Anterior cingulate cortex (tissue), 58 donors: ENCODE data around the gene VTI1A.

ENCODE experiments used
- DNase-seq, 58 donors: peaks; one replicate each; lab custom pipeline; 2025; lab: John Stamatoyannopoulos, UW

Gene VTI1A

DNA sequence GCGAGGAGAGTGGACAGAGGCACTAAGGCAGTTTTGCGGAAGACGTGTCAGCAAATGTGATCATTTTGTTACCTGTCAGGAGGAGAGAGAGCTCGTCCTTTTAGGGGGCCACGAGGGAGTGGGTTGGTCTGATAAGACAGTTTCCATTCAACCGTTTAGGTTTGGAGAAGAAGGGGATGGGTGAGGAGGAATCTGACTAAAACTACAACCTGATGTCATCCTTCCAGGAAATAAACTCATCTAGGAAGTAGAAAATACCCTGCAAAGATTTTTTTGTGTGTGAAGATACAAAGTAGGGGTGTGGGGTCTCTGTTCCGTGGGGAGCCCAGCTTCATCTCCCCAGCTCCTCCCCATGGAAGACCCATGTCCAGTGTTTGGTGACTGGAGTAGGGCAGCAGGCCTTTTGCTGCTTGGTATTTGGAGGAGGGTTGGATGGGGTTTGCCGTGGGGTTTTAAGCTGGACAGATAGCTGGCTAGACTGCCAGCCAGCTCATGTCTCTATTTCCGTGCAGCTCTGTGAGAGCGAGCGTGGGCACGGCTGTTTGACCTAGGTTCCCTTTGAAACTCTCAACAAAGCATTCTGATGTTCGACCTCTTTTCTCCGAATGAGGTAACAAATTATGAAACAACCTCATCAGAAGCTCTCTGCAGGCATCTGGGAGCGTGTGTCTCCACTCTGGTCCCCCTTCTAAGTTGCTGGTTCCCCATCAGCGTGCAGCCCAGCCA, 367.0 kb downstream of the VTI1A start:
- no peak for DNase-seq

DNA sequence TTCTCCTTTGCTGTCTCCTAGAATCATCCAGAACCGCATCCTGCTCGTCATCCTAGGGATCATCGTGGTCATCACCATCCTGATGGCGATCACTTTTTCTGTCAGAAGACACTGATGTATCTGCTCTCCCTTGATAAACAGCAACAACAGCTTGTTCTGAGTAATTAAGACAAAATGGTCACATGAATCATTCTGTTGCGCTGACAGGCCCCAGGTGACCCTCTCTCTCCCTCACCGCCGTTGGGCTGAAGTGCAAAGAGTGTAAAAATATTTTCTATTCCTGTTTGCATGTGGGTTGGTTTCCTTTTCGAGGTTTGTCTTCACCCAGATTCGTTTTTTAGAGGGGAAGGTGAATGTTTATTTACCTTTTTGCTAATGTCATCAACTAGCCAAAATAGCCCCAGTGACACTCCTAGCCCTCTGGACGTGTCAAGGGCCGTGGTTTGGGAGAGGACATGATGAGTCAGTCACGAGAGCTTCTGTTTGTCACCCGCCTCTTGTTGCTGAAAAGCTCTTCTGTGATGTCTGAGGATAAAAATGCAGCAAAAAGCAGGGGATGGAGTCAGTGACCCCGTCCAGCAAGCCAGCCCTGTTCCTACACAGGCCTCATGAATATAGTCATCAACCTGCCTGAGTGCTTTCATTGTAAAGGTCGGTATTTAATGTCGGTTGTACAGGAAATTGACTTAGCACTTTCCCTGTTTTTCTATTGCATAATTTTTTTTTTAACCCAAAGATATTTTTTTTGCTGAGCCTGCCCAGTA, 368.4 kb downstream of the VTI1A start:
- no peak for DNase-seq

DNA sequence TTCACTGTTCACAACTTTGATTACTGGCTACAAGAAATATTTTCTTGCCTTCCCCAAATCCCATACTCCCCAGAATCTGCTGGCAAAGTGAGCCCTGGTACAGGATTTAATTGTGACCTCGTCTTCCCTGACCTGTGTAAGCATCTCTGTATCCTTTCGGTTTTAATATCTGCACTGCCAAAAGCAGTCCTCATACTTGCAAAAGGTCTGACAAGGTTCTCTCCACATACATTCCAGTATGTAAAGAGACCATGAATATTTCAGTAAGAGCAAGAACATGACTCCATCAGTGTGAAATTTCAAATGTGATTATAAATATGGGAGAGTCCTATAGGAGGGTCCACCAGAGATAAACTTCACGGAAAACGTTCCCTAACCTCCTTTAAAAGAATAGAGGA, 369.0 kb downstream of the VTI1A start:
- no peak for DNase-seq

DNA sequence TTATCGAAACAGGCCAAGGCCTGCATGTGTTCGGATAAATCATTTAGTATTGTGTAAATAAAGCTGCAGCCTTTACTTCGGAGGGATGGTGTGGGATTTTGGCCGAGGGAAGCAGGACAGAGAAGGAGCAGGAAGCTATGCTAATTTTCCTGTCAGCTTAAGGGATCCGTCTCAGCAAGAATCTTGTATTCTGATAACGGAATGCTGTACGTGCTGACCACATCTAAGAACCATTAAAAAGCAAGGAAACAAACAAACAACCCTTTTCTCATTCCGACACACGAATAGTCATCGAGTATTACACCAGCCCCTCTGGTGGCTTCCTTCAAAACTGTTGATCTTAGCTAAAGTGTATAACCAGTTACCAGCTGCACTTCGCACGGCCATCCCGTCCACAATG, 369.9 kb downstream of the VTI1A start:
- DNase-seq, result no peak

DNA sequence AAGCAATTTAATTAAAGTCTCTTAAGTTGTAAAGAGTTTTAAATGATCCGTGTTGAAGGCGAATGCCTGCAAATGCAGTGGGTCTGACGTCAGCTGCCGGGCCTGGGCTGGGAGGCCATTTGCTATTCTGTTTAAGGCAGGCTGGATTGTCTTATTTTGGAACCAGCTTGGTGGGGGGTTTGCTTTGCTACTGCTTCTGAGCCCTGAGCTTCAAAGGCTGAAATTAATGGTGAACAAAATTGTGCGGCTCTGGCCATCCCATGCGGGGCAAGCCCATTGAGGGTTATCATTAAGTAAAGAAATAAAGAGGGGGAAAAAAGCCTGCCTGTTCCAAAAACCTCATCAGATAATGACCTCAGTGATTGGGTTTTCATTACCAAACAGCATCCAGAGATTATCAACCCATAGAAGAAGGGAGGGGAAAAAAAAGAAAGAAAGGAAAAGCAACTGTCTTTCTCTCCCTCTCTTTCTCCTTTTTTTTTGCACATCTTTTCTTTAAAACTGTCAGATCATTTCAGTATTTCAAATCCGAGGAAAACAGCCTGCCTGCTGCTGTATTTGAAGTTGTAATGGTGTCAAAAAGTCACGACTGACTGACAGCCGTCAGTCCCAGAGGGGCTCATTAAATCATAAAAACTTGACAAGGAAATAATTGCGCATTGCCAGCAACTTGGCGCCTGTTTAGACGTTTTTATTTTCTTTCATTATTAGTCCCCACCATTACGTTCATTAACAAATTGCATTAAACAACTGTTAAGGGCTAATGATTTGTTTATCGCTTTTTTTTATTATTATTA, 371.2 kb downstream of the VTI1A start:
- no peak for DNase-seq

DNA sequence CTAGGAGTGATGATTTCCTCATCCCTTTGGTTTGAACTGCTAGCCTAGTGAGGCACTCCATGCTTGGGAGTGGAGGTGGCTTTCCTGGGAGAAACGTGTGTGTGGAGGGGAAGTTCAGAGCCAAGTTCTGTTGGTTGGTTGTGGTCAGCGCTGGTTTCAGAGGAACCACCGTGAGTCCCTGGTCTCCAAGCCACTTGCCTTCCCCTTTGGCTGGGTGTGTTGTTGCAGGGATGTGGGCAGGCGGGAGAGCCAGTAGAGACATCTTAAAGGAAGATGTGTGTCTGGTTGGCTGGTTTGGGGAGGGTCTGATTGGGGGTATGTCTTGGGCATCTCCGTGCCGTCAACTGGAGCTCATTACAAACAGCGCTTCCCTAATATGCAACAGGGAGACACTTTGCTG, 372.2 kb downstream of the VTI1A start:
- DNase-seq, result no peak

DNA sequence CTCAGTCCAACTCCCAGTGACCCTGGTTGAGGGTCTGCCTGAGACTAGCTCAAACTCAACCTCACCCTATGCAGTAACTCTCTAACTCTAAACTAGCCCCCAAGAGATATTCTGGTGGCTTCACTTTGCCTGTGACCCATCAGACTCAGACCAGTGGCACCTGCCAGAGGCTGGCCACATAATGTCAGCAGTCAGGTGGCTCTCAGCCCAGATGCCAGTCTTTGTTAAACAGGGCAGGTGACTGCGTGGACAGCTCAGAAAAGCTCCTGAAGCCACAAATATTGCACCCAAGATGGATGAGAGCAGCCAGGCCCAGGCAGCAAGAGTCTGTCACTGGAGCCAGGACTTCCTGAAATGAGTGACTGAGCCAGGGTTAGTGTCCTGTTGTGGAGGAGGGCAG, 373.3 kb downstream of the VTI1A start:
- no peak for DNase-seq

DNA sequence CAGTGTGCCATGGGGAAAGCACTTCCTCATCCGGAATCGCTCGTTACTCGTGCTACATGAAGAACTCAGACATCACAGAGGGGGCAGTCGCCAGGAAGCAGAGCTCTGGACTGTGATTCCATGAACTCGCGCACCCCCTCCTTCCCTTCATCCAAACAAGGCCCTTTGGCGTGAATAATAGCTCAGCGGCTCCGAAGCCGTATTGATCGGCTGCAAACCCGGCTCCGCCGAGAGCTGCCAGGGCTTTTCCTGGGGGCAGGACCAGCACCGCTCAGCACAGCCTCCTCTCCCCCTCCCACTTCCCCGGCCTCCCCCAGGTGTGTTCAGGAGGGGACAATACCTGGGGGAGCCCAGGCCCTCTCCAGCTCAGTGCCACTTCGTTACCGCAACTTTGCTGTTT, 374.0 kb downstream of the VTI1A start:
- DNase-seq, result no peak

DNA sequence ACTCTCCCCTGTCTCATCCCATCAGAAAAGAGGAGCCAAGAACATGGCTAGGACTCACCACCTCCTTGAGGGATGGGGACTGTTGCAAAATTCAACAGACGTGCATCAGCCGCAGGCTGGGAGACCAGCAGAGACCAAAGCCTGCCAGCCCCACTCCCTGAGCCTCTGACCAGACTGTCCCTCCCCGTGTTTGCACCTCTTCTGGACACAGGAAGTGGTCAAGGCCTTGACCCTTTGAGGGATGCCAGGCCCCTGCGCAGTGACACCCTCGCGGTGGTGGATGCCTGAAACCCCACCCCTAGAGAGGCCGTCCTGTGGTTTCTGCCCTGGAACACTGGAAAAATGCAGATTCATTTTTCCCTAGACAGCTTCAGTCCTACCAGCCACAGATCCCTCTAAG, 374.6 kb downstream of the VTI1A start:
- no peak for DNase-seq

DNA sequence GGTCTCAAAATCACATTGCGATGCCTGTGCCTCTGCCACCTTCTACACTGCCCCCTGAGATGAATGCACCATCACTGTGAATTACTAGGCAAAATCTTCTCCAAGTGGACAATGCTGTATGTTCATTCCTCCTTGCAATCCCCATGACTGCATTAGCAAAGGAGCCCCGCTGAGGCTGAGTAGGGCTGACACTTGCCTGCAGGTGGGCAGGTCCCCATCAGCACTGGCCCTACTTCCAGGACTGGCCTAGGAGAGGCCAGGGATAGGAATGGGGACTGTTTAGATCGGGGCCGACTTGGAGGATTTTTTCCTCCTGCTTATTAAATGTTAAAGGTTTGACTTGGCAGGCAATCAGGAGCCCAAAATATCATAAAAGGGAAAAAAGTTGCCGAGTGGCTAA, 376.0 kb downstream of the VTI1A start:
- no peak for DNase-seq

DNA sequence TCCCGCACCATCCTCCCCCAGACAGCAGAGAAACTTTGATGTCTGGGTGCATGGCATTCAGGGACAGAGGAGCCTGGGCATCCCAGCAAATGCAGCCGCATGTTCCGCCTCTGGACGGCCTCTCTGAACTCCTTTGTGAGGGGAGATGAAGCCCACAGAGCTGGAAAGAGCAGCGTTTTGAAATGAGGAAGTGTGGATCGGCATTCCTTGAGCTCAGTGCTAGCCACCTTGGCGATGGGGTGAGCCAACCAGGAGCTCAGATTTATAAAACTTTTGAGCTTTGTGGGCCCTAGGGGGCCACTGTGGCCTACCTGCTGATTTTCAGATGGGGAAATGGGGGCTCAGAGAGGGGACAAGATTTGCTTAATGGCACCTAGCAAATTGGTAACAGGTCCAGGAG, 376.6 kb downstream of the VTI1A start:
- DNase-seq, result no peak

DNA sequence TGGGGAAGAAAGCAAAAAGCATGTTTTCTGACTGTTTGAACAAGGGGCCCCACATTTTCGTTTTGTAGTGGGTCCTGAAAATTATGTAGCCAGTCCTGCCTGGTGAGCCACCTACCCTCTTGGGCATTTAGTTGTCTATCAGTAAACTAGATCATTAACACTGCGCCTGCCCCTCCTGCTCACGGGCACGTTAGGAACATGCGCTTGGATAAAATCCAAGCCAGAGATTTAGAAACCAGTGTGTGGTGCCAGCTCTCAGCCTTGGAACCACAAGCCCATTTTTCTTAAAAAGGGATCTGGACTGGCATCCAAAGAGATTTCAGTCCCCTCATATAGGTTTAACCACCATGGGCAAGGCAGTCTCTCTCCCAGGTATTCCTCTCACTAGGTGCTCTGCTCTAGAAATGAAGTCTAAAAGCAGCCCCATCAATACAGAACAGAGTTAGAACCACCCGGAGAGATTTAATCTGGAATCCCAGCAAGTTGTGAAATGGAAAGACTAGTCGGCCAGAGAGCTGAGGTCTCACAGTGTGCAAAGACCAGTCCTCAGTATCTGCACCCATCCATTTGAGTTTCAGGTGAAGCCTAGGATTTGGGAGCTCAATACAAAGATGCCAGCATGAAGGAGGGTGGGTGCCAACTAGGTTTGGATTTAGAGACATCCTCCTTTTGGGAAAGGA, 379.1 kb downstream of the VTI1A start:
- no peak for DNase-seq

DNA sequence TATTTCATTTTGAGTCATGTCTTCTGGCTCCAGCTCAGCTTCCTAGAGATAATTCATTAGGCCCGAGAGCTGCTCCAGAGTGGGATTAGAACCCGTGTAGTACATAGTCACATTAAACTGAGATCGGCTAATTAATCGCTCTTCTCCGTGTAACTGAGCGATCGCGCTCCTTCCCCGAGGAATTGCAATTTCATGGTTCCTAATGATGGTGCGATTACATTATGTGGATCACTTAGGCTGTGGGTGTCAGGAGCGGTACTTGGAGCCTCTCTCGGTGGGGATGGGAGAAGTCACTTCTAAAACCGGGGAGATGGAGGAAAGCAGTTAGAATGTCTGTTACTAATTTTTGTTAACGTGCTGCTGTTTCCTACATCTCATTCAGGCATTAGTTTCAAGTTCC, 380.1 kb downstream of the VTI1A start:
- no peak for DNase-seq

DNA sequence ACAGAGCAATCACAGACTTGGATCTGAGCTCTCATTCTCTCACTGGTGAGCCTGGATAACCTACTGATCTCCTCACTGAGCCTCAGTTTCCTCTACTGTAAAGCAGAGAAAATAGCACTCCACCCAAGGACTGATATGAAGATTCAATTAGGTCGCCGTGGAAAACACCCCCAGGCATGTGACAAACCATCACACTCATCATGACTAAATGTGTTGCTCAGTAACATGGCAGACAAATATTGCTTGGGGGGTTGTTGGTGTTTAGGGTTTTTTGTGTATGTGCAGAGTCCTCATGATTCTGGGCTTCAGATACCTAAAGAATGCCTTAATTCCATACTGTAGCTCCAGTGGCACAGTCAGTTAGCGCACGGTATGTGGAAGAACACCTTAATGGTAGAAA, 380.9 kb downstream of the VTI1A start:
- no peak for DNase-seq

DNA sequence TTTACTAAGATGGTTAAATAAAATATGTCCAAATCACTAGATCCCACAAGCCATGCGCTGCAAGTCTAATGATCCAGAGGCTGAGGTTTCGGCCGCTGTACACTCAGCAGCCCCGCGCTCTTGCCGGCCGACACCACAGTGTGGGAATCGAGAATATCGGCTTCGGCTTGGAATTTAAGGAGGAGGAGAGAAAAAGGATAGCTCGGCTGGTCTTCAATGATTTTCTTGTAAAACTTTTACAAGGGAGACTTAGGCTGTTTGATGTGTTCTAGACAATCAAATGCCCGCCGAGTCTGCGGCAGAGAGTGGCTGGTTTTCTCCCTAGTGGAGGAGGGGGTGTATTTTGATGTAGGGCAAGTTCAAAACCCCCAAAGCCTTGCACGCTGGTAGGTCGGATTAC, 384.8 kb downstream of the VTI1A start:
- no peak for DNase-seq

DNA sequence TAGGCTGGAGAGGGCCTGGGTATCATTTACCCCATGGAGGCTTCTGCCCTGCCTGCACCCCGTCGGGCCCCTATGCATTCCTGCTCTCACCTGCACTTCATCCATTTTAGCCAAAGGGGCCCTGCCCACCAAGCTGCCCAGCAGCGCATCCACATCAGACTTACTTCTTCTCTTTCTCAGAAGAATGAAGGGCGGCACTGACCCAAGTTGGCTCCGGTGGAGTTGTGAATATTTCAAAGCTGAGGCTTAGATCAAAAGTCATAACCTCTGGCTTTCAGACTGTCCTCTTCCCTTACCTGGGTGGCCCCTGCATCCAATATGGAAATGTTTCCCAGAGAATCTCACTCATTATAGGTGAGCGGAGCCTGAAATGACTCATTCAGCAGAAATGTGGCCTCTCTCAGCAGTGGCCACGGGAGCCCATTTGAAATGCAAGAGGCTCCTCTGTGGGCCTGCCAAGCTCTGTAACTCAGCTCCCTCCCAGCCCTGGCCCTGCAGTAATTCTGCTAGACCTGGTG, 385.4 kb downstream of the VTI1A start:
- DNase-seq, result no peak

DNA sequence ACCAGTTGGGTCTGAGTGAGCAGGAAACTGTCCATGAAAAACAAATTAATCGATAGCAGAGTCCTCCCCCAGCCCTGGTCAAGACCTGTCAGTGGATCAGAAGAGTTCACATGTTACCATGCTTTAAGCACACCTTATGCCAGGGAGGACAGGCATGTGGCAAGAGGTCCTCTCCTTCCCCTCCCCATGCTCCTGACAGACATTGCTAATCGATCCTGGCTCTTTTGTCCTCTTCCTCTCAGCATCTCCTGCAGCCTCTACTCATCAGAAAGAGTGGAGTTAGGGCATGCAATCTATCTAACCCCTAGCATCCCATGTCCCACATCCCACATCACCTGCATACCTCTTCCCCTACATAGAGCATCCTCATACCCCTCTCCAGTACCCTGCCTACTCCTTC, 385.9 kb downstream of the VTI1A start:
- DNase-seq, result no peak

DNA sequence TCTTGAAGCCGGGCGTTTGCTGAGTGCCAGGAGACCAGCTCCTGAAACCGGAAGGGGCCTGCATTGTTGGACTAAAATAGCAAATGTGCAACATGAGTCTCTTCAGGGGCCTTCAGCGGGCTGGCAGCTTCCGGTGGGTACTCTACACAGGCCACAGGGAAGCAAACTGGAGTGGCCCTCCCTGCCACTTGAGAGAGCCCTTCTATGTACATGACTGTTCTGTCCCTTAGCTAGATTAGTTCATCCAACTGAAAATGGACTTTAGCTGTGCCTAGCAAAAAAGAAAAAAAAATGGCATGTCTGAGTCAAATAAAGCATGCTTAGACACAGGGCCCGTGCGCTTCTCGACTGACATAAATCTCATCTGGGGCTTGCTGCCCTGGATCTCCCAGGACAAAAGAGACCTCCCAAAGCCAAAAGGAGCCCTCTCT, 387.8 kb downstream of the VTI1A start:
- no peak for DNase-seq

DNA sequence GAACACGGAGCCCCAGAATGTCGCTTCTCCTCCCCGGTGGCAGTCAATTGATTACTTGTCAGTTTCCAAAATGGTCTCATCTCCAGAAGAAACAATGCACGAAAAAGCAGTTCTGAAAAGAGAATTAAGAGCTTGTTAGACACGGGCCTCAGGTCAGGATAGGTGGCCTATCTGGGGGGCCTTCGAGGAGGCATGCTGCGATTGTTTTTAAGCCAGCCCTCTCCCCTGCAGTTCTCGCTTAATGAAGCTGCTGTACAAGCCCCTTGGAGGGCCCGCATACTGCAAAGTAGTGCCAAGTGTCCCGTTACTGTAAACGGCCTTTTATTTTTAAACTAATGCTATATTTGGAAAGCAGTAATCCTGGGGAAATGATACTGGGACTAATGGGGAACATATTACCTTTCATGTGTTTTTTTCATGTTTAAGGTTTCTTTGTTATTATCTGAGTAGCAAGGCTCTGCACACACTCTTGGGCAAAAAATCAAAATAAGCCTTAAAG, 388.3 kb downstream of the VTI1A start:
- no peak for DNase-seq

DNA sequence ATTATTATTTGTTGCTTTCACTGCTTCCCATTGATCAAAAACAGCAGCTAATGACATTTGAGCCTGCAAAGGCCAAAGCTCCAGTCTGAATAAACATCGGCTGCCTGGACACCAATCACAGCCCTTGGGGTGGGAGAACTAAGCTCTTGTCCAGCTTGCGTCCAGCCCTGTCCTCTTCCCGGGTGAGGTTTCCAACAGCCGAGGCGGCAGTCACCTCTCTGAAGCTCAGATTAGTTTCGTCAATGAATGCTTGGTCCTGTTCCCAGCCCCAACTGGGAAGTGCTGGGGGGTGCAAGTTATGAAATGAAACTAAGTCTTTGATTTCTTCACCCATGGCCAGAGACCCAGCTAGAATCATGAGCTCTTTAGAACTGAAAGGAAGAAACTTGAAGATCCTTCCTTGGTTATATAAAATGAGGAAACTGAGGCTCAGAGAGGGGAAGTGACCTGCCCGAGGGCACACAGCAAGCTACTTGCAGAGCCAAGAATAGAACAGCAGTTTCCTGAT, 389.0 kb downstream of the VTI1A start:
- DNase-seq, result peak in 1 of 58 donors; percentile 2
